ENCODE results near the gene ZNF814.
"Not testable (repeated sequence)": the region's sequence is repeated elsewhere in the genome, so short reads cannot be mapped to it uniquely, and the experiment has no call there.

The ZNF814 gene

DNA sequence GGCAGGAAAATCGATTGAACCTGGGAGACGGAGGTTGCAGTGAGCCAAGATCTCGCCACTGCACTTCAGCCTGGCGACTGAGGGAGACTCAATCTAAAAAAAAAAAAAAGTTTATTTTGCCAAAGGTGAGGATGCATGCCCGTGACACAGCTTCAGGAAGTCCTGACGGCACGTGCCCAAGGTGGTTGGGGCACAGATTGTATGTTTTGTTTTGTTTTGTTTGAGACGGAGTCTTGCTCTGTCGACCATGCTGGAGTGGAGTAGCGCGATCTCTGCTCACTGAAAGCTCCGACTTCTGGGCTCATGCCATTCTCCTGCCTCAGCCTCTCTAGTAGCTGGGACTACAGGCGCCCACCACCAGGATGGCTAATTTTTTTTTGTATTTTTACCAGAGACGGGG lies 70.9 kb downstream of the ZNF814 start:
- DNase-seq (ENCODE audit: low read depth in 4 of 4, low spot score in 1 of 4) = no peak

DNA sequence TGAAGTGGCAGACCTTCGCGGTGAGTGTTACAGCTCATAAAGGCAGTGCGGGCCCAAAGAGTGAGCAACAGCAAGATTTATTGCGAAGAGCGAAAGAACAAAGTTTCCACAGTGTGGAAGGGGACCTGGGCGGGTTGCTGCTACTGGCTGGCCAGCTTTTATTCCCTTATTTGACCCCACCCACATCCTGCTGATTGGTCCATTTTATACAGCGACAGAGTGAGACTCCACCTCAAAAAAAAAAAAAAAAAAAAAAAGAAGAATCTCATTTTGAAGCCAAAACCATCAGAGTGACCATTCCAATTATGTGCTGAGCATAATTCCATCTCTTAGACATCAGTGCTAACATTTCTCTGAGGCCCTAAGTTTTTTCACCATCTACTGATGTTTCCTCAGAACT lies 72.2 kb downstream of the ZNF814 start:
- DNase-seq (ENCODE audit: low read depth in 4 of 4, low spot score in 1 of 4) = no peak

DNA sequence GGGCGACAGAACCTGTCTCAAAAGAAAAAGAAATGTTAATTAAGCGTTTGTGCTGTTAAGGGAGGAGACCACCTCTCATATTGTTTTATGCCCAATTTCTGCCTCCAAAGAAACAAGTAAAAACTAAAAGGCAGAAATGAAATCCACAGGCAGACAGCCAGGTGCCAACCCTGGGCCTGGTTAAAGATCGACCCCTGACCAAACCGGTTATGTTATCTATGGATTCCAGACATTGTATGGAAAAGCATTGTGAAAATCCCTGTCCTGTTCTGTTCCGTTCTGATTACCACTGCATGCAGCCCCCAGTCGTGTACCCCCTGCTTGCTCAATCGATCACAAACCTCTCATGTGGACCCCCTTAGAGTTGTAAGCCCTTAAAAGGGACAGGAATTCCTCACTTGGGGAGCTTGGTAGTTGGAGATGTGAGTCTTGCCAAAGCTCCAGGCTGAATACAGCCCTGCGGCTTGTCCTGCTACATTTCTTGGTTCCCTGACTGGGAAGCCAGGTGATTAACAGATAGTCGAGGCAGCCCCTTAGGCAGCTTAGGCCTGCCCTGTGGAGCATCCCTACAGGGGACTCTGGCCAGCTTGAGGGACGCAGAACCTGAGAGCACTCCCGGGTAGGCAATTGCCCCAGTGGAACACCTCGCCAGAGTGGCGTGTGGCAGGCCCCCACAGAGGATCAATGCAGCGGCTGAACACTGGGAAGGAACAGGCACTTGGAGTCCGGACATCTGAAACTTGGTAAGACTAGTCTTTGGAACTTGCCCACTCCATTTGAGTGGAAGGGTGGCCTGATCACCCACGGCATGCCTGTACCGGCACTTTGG lies 73.4 kb downstream of the ZNF814 start:
- DNase-seq (ENCODE audit: low read depth in 4 of 4, low spot score in 1 of 4) = no peak

DNA sequence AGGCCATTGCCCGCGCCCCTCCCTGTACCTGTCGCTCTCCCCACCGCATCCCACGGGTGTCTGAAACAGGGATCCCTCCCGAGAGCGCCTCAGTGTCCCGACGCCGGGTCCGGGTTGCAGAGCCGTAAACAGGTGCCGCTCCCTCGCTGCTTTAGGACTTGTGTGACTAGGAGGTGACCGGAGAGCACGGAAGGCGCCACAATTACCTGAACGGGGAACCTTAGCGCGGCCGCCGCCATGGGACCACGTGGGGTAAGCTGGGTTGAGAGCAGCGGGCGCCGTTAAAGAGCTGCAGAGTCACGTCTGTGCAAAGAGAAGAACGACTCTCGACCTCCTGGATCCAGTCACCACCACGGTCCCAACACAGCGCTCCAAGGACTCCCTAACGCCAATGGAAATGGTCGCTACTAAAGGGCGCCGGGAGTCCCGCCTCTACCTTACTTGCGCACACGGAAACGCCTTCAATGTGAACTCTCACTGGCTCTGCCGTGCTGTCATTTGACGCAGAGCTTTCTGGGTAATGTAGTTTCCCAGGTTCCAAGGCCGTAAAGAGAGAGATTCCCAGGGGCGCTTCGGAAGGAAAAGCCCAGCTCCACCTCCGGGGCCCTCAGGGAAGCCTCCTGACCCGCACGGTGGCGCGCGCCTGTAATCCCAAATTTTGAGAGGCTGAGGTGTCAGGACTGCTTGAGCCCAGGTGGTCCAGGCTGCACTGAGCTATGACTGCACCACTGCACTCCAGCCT lies 74.2 kb downstream of the ZNF814 start, which contains the start of gene ZNF552:
Gene ZNF552 (minus strand): TSS at position 409 of the 742 bp plus-strand sequence. CDS start 170 bp downstream, at position 239.
- peak; percentile 35 to 63 (median 54) for DNase-seq (ENCODE audit: low read depth in 4 of 4, low spot score in 1 of 4)

DNA sequence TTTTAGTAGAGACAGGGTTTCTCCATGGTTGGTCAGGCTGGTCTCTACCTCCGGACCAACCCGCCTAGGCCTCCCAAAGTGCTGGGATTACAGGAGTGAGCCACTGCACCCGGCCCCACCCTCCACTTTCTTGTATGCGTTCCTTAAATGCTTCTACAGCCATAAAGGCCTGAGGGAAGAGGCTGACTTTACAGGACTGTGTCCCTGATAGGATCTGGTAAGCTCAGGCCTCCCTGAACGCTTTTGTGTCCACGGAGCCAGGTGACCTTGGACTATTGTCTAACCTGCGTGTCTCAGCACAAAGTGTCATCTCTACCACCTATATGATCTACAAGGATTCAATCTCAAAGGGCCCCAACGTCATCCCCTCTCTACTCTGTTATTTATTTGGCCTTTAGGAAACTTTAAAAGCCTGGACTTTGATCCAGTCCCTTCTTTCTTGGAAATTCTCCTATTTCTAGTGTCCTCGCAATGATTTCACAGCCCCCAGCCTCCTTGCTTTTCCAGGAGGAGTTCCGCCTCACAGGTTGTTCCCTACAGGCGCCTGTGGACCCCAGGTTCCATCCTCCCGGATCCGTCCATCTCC lies 74.8 kb downstream of the ZNF814 start:
- DNase-seq (ENCODE audit: low read depth in 4 of 4, low spot score in 1 of 4) = no peak

DNA sequence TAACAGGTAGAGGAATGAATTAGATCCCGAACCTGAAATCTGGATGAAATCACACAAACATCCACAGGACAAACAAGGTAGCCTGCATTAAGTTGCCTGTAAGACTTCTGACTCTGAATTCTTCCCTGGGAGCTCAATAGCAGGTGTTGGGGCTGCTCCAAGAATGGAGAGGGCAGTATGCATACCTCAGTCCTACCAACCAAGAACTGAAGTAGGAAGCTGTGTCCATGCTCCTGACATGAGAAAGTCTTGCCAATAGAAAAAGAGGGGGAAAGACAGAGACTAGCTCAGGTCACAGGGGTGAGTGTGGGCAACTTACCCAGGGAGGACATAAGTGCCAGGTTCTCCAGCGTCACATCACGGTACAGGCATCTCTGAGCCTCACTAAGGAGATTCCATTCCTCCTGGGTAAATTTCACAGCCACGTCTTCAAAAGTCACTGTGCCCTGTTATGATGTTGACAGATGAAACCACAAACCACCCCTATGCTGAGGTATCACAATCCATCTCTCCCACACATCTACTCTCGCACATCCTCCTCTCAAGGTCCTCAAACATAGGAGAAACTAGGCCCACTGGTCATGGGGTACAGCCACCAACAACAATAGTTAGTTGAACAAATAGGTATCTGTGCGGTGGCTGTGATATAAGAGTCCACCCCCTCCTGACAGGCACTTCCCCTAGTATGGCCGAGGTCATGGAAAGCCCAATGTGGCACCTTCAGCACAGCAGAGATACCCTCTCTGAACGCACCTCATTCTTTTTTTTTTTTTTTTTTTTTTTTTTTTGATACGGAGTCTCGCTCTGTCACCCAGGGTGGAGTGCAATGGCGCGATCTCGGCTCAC lies 75.6 kb downstream of the ZNF814 start:
- not testable (repeated sequence) for DNase-seq (ENCODE audit: low read depth in 4 of 4, low spot score in 1 of 4)

DNA sequence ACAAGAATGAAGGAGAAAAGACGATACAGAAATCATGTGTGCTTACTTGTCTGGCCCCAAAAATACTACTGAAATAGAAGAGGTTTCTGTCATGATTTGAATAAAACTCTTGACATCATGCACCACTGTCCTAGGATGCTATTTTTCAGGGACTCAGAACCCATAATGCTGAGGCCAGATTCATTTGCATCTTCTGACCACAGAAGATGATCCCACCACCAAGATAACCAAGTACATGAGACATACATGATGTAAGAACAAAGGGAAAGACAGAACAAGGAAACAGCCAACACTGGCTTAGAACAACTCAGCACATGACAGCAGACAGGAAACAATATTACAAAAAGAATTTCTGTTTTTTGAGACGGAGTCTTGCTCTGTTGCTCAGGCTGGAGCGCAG lies 76.6 kb downstream of the ZNF814 start:
- no peak for DNase-seq (ENCODE audit: low read depth in 4 of 4, low spot score in 1 of 4)

DNA sequence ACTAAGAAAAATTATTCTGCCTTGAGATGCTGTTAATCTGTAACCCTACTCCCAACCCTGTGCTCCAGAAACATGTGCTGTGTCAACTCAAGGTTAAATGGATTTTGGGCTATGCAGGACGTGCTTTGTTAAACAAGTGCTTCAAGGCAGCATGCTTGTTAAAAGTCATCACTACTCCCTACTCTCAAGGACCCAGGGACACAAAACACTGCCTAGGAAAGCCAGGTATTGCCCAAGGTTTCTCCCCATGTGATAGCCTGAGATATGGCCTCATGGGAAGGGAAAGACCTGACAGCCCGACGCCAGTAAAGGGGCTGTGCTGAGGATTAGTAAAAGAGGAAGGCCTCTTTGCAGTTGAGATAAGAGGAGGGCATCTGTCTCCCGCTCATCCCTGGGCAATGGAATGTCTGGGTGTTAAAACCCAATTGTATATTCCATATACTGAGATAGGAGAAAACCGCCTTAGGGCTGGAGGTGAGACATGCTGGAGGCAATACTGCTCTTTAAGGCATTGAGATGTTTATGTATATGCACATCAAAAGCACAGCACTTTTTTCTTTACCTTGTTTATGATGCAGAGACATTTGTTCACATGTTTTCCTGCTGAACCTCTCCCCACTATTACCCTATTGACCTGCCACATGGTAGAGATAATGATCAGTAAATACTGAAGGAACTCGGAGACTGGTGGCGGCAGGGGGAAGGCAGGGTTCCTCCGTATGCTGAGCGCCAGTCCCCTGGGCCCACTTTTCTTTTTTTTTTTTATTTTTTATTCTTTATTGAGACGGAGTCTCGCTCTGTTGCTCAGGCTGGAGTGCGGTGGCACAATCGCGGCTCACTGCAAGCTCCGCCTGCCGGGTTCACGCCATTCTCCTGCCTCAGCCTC lies 78.2 kb downstream of the ZNF814 start:
- DNase-seq (ENCODE audit: low read depth in 4 of 4, low spot score in 1 of 4) = not testable (repeated sequence)

DNA sequence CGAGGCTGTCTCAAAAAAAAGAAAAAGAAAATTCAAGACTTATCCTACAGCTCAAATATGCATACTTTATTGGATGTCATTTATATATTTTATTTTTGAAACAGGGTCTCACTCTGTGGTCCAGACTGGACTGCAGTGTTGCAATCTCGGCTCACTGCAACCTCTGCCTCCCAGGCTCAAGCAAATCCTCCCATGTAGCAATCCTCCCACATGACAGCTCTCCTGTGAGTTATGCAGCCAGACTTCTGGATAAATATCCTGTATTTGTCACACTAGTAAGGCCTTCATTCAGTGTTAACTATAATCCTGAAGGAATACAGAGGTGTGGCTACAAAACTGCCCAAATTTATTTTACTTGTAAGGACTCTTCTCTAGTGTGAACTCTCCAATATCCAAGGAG lies 81.3 kb downstream of the ZNF814 start:
- no peak for DNase-seq (ENCODE audit: low read depth in 4 of 4, low spot score in 1 of 4)

DNA sequence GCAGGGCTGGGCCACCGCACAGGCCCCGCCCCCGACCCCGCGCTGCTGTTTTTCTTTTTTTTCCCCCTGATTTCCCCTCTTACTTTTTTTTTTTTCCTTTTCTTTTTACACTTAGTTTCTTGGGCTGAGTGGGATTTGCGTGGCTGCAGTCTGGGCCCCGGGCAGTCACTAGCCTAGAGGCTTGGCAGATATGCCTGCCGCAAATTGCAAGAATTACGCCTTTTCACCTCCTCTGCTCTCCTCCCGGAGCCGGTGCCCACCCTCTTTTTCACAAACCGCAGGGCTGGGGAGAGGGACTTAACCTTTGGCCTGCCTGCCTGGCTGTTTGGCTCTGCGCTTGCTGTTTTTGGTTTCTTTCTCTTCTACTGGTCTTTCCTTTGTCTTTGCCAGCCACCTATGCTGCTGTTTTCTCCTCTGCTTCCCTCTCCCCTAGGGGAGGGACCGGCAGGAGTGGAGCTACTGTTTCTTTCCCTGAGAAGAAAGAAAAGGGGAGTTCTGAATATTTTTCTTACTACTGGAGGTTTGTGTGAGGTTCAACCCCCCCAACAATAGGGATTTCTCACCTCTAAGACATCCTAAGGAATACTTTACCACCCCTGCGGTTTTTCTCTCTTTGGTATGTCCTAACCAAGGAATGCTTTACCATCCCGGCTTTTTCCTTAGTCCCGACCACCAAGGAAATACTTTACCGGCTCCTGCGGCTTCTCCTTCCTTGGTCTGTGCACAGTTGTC lies 85.1 kb downstream of the ZNF814 start:
- DNase-seq (ENCODE audit: low read depth in 4 of 4, low spot score in 1 of 4) = no peak

DNA sequence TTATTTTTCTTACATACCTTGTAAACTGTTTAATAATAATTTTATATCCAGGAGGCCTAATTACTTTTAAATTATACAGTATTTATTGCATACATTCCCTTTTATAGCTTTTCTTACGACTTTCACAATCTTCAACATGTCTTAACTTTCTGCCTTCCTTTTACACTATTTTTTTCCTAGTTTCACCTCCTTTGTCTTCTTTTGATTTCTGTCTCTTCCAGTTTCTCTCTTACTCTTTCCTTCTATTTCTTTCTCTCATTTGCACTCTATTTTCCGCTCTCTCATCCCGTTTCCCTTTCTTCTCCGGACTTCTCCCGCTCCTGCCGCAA lies 85.6 kb downstream of the ZNF814 start:
- no peak for DNase-seq (ENCODE audit: low read depth in 4 of 4, low spot score in 1 of 4)

DNA sequence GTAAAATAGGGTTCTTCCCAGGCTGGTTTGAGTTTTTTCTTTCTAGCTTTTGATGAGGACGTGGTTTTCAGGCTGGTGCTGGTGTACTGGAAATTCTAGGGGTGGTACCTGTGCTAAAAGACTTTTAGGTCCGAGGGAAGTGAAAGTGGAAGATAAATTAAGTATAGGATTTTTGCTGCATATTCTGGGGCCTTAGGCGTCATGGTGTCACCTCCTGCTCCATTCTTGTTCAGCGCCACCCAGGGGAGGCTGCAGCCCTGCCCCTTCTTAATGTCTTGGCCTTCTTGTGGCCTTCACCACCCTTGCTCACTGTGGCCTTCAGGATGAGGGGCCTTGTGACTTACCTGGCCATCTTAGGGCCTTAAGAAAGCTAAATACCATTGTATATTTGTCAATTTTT lies 86.6 kb downstream of the ZNF814 start:
- DNase-seq (ENCODE audit: low read depth in 4 of 4, low spot score in 1 of 4) = no peak

DNA sequence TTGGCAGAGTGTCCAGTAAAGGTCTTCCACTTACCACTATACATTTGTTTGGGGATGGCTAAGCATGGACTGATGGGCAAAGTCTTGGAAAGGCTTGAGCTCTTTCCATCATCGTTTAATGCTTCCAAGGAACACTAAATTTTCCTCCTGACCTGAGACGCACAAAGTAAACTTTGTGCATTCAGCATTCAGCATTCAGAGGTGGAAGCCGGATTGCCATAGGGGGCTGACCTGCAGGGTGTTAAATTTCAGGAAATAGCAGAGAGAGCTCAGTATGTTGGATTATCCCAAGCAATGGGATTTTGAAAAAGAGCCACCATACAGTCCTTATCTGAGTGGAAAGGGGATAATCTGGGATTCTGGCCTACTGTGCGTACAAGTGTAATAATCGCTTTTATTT lies 88.1 kb downstream of the ZNF814 start:
- DNase-seq (ENCODE audit: low read depth in 4 of 4, low spot score in 1 of 4) = no peak
